HepG2 (cell line): ENCODE measurements around the gene CTNNBIP1. TPM values are rescaled to one million over a fixed set of nuclear protein-coding genes. Genes with fewer than 3 reads are reported as not detected.
A peak's percentile ranks its signal among the peaks of the same experiment; 100 is the strongest.

ENCODE experiments used
- ATF7 ChIP-seq, 2 experiments: fragments of 450-650 bp in 1 of 2; sonication (generic) in 1 of 2; formaldehyde crosslinking in 1 of 2; IDR thresholded peaks; 2 replicates each; pipeline versions ENCODE4 v1.4.0 to v1.6.1; 2016 to 2020; ENCODE audit warnings: antibody characterized with exemption in 1 of 2, mild to moderate bottlenecking in 1 of 2, missing genetic modification reagents in 1 of 2
- CC2D1A ChIP-seq: sonication (generic); formaldehyde crosslinking; IDR thresholded peaks from 2 replicates; pipeline ENCODE4 v1.8.1; 2023; ENCODE audit warnings: mild to moderate bottlenecking, missing genetic modification reagents
- FOSL1 ChIP-seq: sonication (generic); formaldehyde crosslinking; IDR thresholded peaks from 2 replicates; pipeline ENCODE4 v1.9.0; 2021; ENCODE audit warnings: missing genetic modification reagents, borderline replicate concordance
- JDP2 ChIP-seq: sonication (generic); formaldehyde crosslinking; IDR thresholded peaks from 2 replicates; pipeline ENCODE4 v1.8.1; 2022; ENCODE audit warnings: missing genetic modification reagents, borderline replicate concordance
- PHB2 ChIP-seq: fragments of 450-650 bp; IDR thresholded peaks from 2 replicates; pipeline ENCODE4 v1.6.1; 2018; ENCODE audit not compliant: partially characterized antibody
- POLR2G ChIP-seq: fragments of 200-400 bp; formaldehyde crosslinking; IDR thresholded peaks from 2 replicates; pipeline ENCODE4 v1.6.1; 2018; ENCODE audit warnings: mild to moderate bottlenecking, low read depth, low read length, moderate library complexity
- RFX1 ChIP-seq: fragments of 450-650 bp; IDR thresholded peaks from 2 replicates; pipeline ENCODE4 v1.6.1; 2017
- SIN3B ChIP-seq: fragments of 150-350 bp; IDR thresholded peaks from 2 replicates; pipeline ENCODE4 v1.6.1; 2014; ENCODE audit warnings: low read length
- TAF1 ChIP-seq: sonication (generic); formaldehyde crosslinking; IDR thresholded peaks from 2 replicates; pipeline ENCODE4 v1.4.0; 2020; ENCODE audit warnings: missing genetic modification reagents
- TOPORS ChIP-seq: sonication (generic); formaldehyde crosslinking; IDR thresholded peaks from 2 replicates; pipeline ENCODE4 v1.8.0; 2023; ENCODE audit warnings: mild to moderate bottlenecking, missing genetic modification reagents
- TP53 ChIP-seq: sonication (generic); formaldehyde crosslinking; conservative IDR thresholded peaks from 2 replicates; pipeline ENCODE4 v1.4.0; 2020; ENCODE audit warnings: missing genetic modification reagents
- ZFP36L2 ChIP-seq: sonication (generic); formaldehyde crosslinking; IDR thresholded peaks from 2 replicates; pipeline ENCODE4 v1.4.0; 2020; ENCODE audit warnings: missing genetic modification reagents
- ZNF180 ChIP-seq: sonication (generic); formaldehyde crosslinking; IDR thresholded peaks from 2 replicates; pipeline ENCODE4 v1.4.0; 2020; ENCODE audit warnings: low read depth, missing genetic modification reagents, borderline replicate concordance
- ZNF234 ChIP-seq: sonication (generic); formaldehyde crosslinking; conservative IDR thresholded peaks from 2 replicates; pipeline ENCODE4 v1.5.1; 2020; ENCODE audit warnings: mild to moderate bottlenecking, missing genetic modification reagents
- ZNF251 ChIP-seq: sonication (generic); formaldehyde crosslinking; IDR thresholded peaks from 2 replicates; pipeline ENCODE4 v1.9.0; 2021; ENCODE audit warnings: mild to moderate bottlenecking, missing genetic modification reagents
- ZNF501 ChIP-seq: sonication (generic); formaldehyde crosslinking; IDR thresholded peaks from 2 replicates; pipeline ENCODE4 v1.5.1; 2020; ENCODE audit warnings: mild to moderate bottlenecking, moderate library complexity, missing genetic modification reagents
- ZNF772 ChIP-seq: sonication (generic); formaldehyde crosslinking; IDR thresholded peaks from 2 replicates; pipeline ENCODE4 v1.5.0; 2020; ENCODE audit warnings: mild to moderate bottlenecking, missing genetic modification reagents
- ZNF781 ChIP-seq: sonication (generic); formaldehyde crosslinking; IDR thresholded peaks from 2 replicates; pipeline ENCODE4 v1.5.1; 2020; ENCODE audit warnings: borderline replicate concordance, mild to moderate bottlenecking, missing genetic modification reagents; ENCODE audit errors: not compliant biosample characterization
- polyA plus RNA-seq, 8 experiments: library from polyadenylated mRNA; depleted of rRNA in 3 of 8; stranded (reverse) in 7 of 8; unstranded in 1 of 8; fragments of >200 nt; fragmentation: Illumina TruSeq in 4 of 8; extraction: Trizol in 4 of 8; gene quantifications; 2 replicates each; pipeline versions ENCODE4 v1.2.1 to v1.2.3, GENCODE V29; 2011 to 2016; ENCODE audit warnings: low read depth in 4 of 8, missing spikeins in 1 of 8, mixed read lengths in 1 of 8; ENCODE audit not compliant: insufficient read depth in 1 of 8
- total RNA-seq, 5 experiments: library from RNA; depleted of rRNA; stranded (reverse); fragments of >200 nt; fragmentation: Illumina TruSeq; extraction: Trizol; gene quantifications; 2 replicates each; pipeline ENCODE4 v1.2.3, GENCODE V29; 2016; ENCODE audit warnings: low read depth in 1 of 5
- TF ChIP-seq, protein P1 (sequence below): sonication (generic); formaldehyde crosslinking; IDR thresholded peaks from 2 replicates; pipeline ENCODE4 v1.4.0; 2020; ENCODE audit warnings: mild to moderate bottlenecking, missing genetic modification reagents
- TF ChIP-seq, protein P2 (sequence below): sonication (generic); formaldehyde crosslinking; IDR thresholded peaks from 2 replicates; pipeline ENCODE4 v1.8.1; 2022; ENCODE audit warnings: low read depth, mild to moderate bottlenecking, missing genetic modification reagents
- TF ChIP-seq, protein P3 (sequence below): sonication (generic); formaldehyde crosslinking; IDR thresholded peaks from 2 replicates; pipeline ENCODE4 v1.9.0; 2021; ENCODE audit warnings: missing genetic modification reagents, mild to moderate bottlenecking, borderline replicate concordance
- TF ChIP-seq, protein P4 (sequence below): sonication (generic); formaldehyde crosslinking; IDR thresholded peaks from 2 replicates; pipeline ENCODE4 v1.8.1; 2023; ENCODE audit warnings: mild to moderate bottlenecking, missing genetic modification reagents

Gene CTNNBIP1
- total and polyA plus RNA-seq, 2 of the 13 experiments (the other 11 are each of a cell fraction or from before 2014, with no cell fraction given): 71.7 to 83.0 TPM

DNA sequence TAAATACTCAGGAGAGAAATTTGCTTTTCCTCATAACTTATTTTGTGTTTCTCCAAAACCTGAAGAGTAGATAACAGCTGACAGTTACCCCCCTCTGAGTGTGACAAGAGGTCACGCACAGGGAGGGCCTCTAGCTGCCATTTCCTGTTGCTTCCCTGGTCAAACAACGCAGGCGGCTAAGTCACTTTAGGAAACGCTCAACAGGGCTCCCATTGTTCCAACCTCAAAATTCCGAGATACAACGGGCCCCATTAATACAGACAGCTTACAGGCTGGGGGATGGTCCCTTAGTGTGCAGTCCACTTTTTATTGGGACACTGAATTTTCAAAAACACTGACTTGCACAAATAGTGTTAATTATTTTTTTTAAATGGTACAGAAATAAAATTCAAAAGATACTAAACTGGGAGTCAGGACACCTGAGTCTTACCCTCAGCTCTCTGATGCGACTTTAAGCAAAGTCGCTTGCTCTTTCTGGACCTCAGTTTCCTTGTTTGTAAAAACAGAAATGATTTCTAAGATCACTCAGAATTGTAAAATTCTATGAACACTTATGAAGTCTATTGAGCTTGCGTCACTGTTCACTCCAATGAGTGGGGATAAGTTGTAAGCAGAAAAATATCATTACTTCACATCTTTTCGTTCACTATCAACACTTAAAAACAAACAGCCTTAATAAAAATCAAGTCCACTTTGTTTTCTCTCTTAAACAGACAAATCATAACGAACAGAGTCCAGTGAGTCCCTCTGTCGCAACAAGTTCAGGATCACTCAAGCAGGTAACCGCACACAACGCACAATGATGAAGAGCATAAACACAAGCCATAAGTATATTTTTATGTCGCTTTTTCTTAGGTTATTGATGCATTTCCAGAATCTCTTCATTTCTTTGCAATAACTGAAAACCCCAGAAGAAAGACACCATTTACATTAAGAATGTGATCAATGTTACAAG is 19.6 kb upstream of the CTNNBIP1 start (continued):
- TF ChIP-seq, protein P1, sequence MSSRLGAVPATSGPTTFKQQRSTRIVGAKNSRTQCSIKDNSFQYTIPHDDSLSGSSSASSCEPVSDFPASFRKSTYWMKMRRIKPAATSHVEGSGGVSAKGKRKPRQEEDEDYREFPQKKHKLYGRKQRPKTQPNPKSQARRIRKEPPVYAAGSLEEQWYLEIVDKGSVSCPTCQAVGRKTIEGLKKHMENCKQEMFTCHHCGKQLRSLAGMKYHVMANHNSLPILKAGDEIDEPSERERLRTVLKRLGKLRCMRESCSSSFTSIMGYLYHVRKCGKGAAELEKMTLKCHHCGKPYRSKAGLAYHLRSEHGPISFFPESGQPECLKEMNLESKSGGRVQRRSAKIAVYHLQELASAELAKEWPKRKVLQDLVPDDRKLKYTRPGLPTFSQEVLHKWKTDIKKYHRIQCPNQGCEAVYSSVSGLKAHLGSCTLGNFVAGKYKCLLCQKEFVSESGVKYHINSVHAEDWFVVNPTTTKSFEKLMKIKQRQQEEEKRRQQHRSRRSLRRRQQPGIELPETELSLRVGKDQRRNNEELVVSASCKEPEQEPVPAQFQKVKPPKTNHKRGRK (CRISPR knock-in tag): no peak
- TF ChIP-seq ZNF781 (CRISPR knock-in tag) (no peak), ZNF501 (CRISPR knock-in tag) (no peak), PHB2 (no peak), ZNF234 (no peak), ZFP36L2 (CRISPR knock-in tag) (no peak), SIN3B (no peak), TOPORS (CRISPR knock-in tag) (no peak), ZNF772 (CRISPR knock-in tag) (no peak), TAF1 (no peak), ZNF251 (CRISPR knock-in tag) (no peak), RFX1 (no peak), ZNF180 (CRISPR knock-in tag) (no peak), TP53 (CRISPR knock-in tag) (no peak), POLR2G (peak; percentile 62; the same call in 1 of the 2 replicates), FOSL1 (CRISPR knock-in tag) (no peak), JDP2 (CRISPR knock-in tag) (no peak), CC2D1A (CRISPR knock-in tag) (no peak), ATF7 (IDR thresholded peaks at IDR 0.05) (no peak), ATF7 (CRISPR knock-in tag; IDR thresholded peaks at IDR 0.05) (no peak)
- TF ChIP-seq, protein P2, sequence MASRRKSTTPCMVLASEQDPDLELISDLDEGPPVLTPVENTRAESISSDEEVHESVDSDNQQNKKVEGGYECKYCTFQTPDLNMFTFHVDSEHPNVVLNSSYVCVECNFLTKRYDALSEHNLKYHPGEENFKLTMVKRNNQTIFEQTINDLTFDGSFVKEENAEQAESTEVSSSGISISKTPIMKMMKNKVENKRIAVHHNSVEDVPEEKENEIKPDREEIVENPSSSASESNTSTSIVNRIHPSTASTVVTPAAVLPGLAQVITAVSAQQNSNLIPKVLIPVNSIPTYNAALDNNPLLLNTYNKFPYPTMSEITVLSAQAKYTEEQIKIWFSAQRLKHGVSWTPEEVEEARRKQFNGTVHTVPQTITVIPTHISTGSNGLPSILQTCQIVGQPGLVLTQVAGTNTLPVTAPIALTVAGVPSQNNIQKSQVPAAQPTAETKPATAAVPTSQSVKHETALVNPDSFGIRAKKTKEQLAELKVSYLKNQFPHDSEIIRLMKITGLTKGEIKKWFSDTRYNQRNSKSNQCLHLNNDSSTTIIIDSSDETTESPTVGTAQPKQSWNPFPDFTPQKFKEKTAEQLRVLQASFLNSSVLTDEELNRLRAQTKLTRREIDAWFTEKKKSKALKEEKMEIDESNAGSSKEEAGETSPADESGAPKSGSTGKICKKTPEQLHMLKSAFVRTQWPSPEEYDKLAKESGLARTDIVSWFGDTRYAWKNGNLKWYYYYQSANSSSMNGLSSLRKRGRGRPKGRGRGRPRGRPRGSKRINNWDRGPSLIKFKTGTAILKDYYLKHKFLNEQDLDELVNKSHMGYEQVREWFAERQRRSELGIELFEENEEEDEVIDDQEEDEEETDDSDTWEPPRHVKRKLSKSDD (CRISPR knock-in tag): 0 out of 2 replicates have a peak, but pooled peaks have one; percentile 55
- TF ChIP-seq, protein P3, sequence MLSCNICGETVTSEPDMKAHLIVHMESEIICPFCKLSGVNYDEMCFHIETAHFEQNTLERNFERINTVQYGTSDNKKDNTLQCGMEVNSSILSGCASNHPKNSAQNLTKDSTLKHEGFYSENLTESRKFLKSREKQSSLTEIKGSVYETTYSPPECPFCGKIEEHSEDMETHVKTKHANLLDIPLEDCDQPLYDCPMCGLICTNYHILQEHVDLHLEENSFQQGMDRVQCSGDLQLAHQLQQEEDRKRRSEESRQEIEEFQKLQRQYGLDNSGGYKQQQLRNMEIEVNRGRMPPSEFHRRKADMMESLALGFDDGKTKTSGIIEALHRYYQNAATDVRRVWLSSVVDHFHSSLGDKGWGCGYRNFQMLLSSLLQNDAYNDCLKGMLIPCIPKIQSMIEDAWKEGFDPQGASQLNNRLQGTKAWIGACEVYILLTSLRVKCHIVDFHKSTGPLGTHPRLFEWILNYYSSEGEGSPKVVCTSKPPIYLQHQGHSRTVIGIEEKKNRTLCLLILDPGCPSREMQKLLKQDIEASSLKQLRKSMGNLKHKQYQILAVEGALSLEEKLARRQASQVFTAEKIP: no peak
- TF ChIP-seq, protein P4, sequence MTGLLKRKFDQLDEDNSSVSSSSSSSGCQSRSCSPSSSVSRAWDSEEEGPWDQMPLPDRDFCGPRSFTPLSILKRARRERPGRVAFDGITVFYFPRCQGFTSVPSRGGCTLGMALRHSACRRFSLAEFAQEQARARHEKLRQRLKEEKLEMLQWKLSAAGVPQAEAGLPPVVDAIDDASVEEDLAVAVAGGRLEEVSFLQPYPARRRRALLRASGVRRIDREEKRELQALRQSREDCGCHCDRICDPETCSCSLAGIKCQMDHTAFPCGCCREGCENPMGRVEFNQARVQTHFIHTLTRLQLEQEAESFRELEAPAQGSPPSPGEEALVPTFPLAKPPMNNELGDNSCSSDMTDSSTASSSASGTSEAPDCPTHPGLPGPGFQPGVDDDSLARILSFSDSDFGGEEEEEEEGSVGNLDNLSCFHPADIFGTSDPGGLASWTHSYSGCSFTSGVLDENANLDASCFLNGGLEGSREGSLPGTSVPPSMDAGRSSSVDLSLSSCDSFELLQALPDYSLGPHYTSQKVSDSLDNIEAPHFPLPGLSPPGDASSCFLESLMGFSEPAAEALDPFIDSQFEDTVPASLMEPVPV (CRISPR knock-in tag): no peak
